ENCODE measurements around the gene OR4F6.

Gene OR4F6

GRCh38 chr15:101827257-101827656 is 23.9 kb downstream of the OR4F6 start:
- no peak overlapping the region for H3K4me3 ChIP-seq (ENCODE audit: low read length in 2 of 2)
- H3K4me1 ChIP-seq (ENCODE audit: control insufficient read depth in 2 of 2, insufficient read depth in 2 of 2, low read length in 2 of 2): no peaks in the 10 kb centered on the region
- H3K27ac ChIP-seq (ENCODE audit: low read depth in 2 of 2, low read length in 2 of 2): no peak overlapping the region
- H3K36me3 ChIP-seq (ENCODE audit: control insufficient read depth in 2 of 2, insufficient read depth in 2 of 2, low read length in 2 of 2): no peaks in the 10 kb centered on the region
- H3K9ac ChIP-seq (ENCODE audit: low read depth in 1 of 2, low read length in 2 of 2): no peak overlapping the region
- no peaks in the 10 kb centered on the region for H3K27me3 ChIP-seq (ENCODE audit: control insufficient read depth in 2 of 2, insufficient read depth in 2 of 2, low read length in 2 of 2)
- H3K9me3 ChIP-seq (ENCODE audit: control insufficient read depth in 2 of 2, low read length in 2 of 2): no peaks in the 10 kb centered on the region

- Histone ChIP-seq H3K9ac (ENCODE audit: low read depth in 1 of 2, low read length in 2 of 2) (no peak overlapping the region), H3K27me3 (ENCODE audit: control insufficient read depth in 2 of 2, insufficient read depth in 2 of 2, low read length in 2 of 2) (no peaks in the 10 kb centered on the region), H3K36me3 (ENCODE audit: control insufficient read depth in 2 of 2, insufficient read depth in 2 of 2, low read length in 2 of 2) (no peaks in the 10 kb centered on the region), H3K4me3 (ENCODE audit: low read length in 2 of 2) (no peak overlapping the region), H3K9me3 (ENCODE audit: control insufficient read depth in 2 of 2, low read length in 2 of 2) (no peaks in the 10 kb centered on the region), H3K27ac (ENCODE audit: low read depth in 2 of 2, low read length in 2 of 2) (no peak overlapping the region), H3K4me1 (ENCODE audit: control insufficient read depth in 2 of 2, insufficient read depth in 2 of 2, low read length in 2 of 2) (no peaks in the 10 kb centered on the region)
Measured at GRCh38 chr15:101828774-101829173, 25.5 kb downstream of the OR4F6 start.

- Histone ChIP-seq H3K36me3 (ENCODE audit: control insufficient read depth in 2 of 2, insufficient read depth in 2 of 2, low read length in 2 of 2) (no peaks in the 10 kb centered on the region), H3K4me3 (ENCODE audit: low read length in 2 of 2) (no peak overlapping the region), H3K27ac (ENCODE audit: low read depth in 2 of 2, low read length in 2 of 2) (no peak overlapping the region)
Measured at GRCh38 chr15:101841656-101842055, 38.3 kb downstream of the OR4F6 start.

GRCh38 chr15:101844916-101845315 is 41.6 kb downstream of the OR4F6 start:
- Histone ChIP-seq H3K27ac (ENCODE audit: low read depth in 2 of 2, low read length in 2 of 2) (no peak overlapping the region), H3K9me3 (ENCODE audit: control insufficient read depth in 2 of 2, low read length in 2 of 2) (no peaks in the 10 kb centered on the region), H3K4me3 (ENCODE audit: low read length in 2 of 2) (no peak overlapping the region), H3K9ac (ENCODE audit: low read depth in 1 of 2, low read length in 2 of 2) (no peak overlapping the region), H3K27me3 (ENCODE audit: control insufficient read depth in 2 of 2, insufficient read depth in 2 of 2, low read length in 2 of 2) (no peaks in the 10 kb centered on the region), H3K4me1 (ENCODE audit: control insufficient read depth in 2 of 2, insufficient read depth in 2 of 2, low read length in 2 of 2) (no peaks in the 10 kb centered on the region), H3K36me3 (ENCODE audit: control insufficient read depth in 2 of 2, insufficient read depth in 2 of 2, low read length in 2 of 2) (no peaks in the 10 kb centered on the region)

More at GRCh38 chr15:101841656-101842055, 38.3 kb downstream of the OR4F6 start:
- Histone ChIP-seq H3K9ac (ENCODE audit: low read depth in 1 of 2, low read length in 2 of 2) (no peak overlapping the region), H3K9me3 (ENCODE audit: control insufficient read depth in 2 of 2, low read length in 2 of 2) (no peaks in the 10 kb centered on the region), H3K4me1 (ENCODE audit: control insufficient read depth in 2 of 2, insufficient read depth in 2 of 2, low read length in 2 of 2) (no peaks in the 10 kb centered on the region), H3K27me3 (ENCODE audit: control insufficient read depth in 2 of 2, insufficient read depth in 2 of 2, low read length in 2 of 2) (no peaks in the 10 kb centered on the region)

GRCh38 chr15:101852356-101852755 is 49.0 kb downstream of the OR4F6 start:
- Histone ChIP-seq H3K9me3 (ENCODE audit: control insufficient read depth in 2 of 2, low read length in 2 of 2) (no peaks in the 10 kb centered on the region), H3K27me3 (ENCODE audit: control insufficient read depth in 2 of 2, insufficient read depth in 2 of 2, low read length in 2 of 2) (no peaks in the 10 kb centered on the region), H3K4me3 (ENCODE audit: low read length in 2 of 2) (no peak overlapping the region), H3K36me3 (ENCODE audit: control insufficient read depth in 2 of 2, insufficient read depth in 2 of 2, low read length in 2 of 2) (no peaks in the 10 kb centered on the region), H3K9ac (ENCODE audit: low read depth in 1 of 2, low read length in 2 of 2) (no peak overlapping the region), H3K4me1 (ENCODE audit: control insufficient read depth in 2 of 2, insufficient read depth in 2 of 2, low read length in 2 of 2) (no peaks in the 10 kb centered on the region), H3K27ac (ENCODE audit: low read depth in 2 of 2, low read length in 2 of 2) (no peak overlapping the region)
